ENCODE measurements around the gene FBXL7. TPM values are rescaled to one million over a fixed set of nuclear protein-coding genes. Genes with fewer than 3 reads are reported as not detected.

FBXL7 gene
- total and polyA plus RNA-seq, 2 donors (not counting 3 experiments of a cell fraction or from before 2014, with no cell fraction given) = 23.5 to 32.2 TPM

- DNase-seq (ENCODE audit: low read depth, low spot score) (no peak), FAIRE-seq (no peak)
- H4K20me1 ChIP-seq (replicated peaks; ENCODE audit: control insufficient read depth, extremely low read depth, insufficient read depth, low read length) = no peaks in the 10 kb centered on the region
- no peak overlapping the region for H3K9ac ChIP-seq (replicated peaks; ENCODE audit: extremely low read depth, insufficient read depth, low read length)
- H3K79me2 ChIP-seq (ENCODE audit: control insufficient read depth, insufficient read depth, low read length) = no peaks in the 10 kb centered on the region
- no peak overlapping the region for H3K4me3 ChIP-seq (replicated peaks in 1 of 3; ENCODE audit: insufficient read depth in 1 of 3, low read depth in 1 of 3, low read length in 3 of 3)
- POLR2A ChIA-PET = no interaction called here
- H3K4me2 ChIP-seq (ENCODE audit: insufficient read depth, low read length) = no peak overlapping the region
- TF ChIP-seq FOS (IDR thresholded peaks at IDR 0.05; ENCODE audit: borderline replicate concordance, insufficient read depth, low read length) = no peak
- no peak for TF ChIP-seq EZH2 (IDR thresholded peaks at IDR 0.05; ENCODE audit: borderline replicate concordance, low read depth, low read length, severe bottlenecking)
- no peak for TF ChIP-seq MYC (IDR thresholded peaks at IDR 0.05; ENCODE audit: low read depth, low read length)
- TF ChIP-seq POLR2A (IDR thresholded peaks at IDR 0.05; ENCODE audit: low read depth, low read length) = no peak
- no peak for TF ChIP-seq MAX (IDR thresholded peaks at IDR 0.05; ENCODE audit: insufficient read depth, insufficient read length)
- TF ChIP-seq CTCF (IDR thresholded peaks at IDR 0.05; ENCODE audit: extremely low read depth in 1 of 2, insufficient read depth in 1 of 2, low read depth in 1 of 2, low read length in 2 of 2) = no peak
- TF ChIP-seq JUN (IDR thresholded peaks at IDR 0.05; ENCODE audit: borderline replicate concordance, insufficient read depth, insufficient read length, low read depth) = no peak
- TF ChIP-seq POLR2AphosphoS5 (IDR thresholded peaks at IDR 0.05; ENCODE audit: insufficient read depth, low read depth, low read length) = no peak
- no peak for TF ChIP-seq GATA2 (IDR thresholded peaks at IDR 0.05; ENCODE audit: insufficient read depth, insufficient read length, low read depth, low read length)
- CTCF ChIA-PET = no interaction called here
- no peak overlapping the region for H3K27ac ChIP-seq (ENCODE audit: insufficient read depth, low read depth, low read length)
- intact Hi-C loops (cut with micrococcal nuclease) (no loop called here), dilution Hi-C loops (cut with MboI; ENCODE audit: extremely low pct_ligation_motif_present, low sequenced_read_pairs) (no loop called here)
- H3K9me3 ChIP-seq (replicated peaks; ENCODE audit: control insufficient read depth, insufficient read depth, low read length) = no peaks in the 10 kb centered on the region
- no TSS peak for BruUV-seq (replicated peaks)
- H3K9me1 ChIP-seq (replicated peaks; ENCODE audit: control insufficient read depth, extremely low read depth, insufficient read depth, low read length) = no peaks in the 10 kb centered on the region
- no peak overlapping the region for H2AFZ ChIP-seq (ENCODE audit: low read depth, low read length)
- no peaks in the 10 kb centered on the region for H3K36me3 ChIP-seq (ENCODE audit: control insufficient read depth in 2 of 2, extremely low read depth in 1 of 2, insufficient read depth in 2 of 2, low read length in 2 of 2)
- H3K4me1 ChIP-seq (ENCODE audit: control insufficient read depth, extremely low read depth, insufficient read depth, low read length) = no peaks in the 10 kb centered on the region
- no peaks in the 10 kb centered on the region for H3K27me3 ChIP-seq (ENCODE audit: control insufficient read depth in 2 of 2, insufficient read depth in 2 of 2, low read length in 2 of 2)
Measured at GRCh38 chr5:15977851-15978250, 477.9 kb downstream of the FBXL7 start.

Data from endothelial cell of umbilical vein (primary cell).